Nephron progenitor cell (in vitro differentiated cells): ENCODE results near the gene SETX.

Experiments
- DNase-seq: peaks from one replicate; pipeline ENCODE4 v3.0.0; 2021
- H3K27ac Mint-ChIP-seq: 2 replicates; pipeline ENCODE4 v1.8.0; 2021; ENCODE audit warnings: mild to moderate bottlenecking, moderate library complexity, mixed read lengths
- H3K27me3 Mint-ChIP-seq: 2 replicates; pipeline ENCODE4 v1.8.0; 2021; ENCODE audit warnings: mild to moderate bottlenecking, low read depth, mixed read lengths; ENCODE audit not compliant: poor library complexity
- H3K36me3 Mint-ChIP-seq: 2 replicates; pipeline ENCODE4 v1.8.0; 2021; ENCODE audit warnings: low read depth, mixed read lengths
- H3K4me1 Mint-ChIP-seq: 2 replicates; pipeline ENCODE4 v1.8.0; 2021; ENCODE audit warnings: mixed read lengths
- H3K4me3 Mint-ChIP-seq: 2 replicates; pipeline ENCODE4 v1.8.0; 2021; ENCODE audit warnings: mild to moderate bottlenecking, moderate library complexity, mixed read lengths
- H3K9me3 Mint-ChIP-seq: 2 replicates; pipeline ENCODE4 v1.8.0; 2021; ENCODE audit warnings: mild to moderate bottlenecking, moderate library complexity, mixed read lengths
- TF ChIP-seq, protein P1 (sequence below): fragments of 200-600 bp; sonication (generic); IDR thresholded peaks from 2 replicates; pipeline ENCODE4 v1.5.0; 2021; ENCODE audit warnings: antibody characterized with exemption

Gene SETX

DNA sequence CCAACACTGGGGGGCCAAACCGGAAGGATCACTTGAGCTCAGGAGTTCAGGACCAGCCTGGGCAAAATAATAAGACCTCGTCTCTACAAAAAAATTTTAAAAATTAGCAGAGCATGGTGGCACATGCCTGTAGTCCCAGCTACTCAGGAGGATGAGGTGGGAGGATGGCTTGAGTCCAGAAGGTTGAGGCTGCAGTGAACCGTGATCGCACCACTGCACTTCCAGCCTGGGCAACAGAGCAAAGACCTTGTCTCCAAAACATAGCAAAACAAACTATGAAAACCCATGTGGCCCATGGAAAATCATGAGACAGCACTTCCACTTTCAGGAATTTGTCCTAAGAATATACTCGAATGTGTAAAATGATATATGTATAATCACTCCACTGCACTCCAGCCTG, 6.1 kb downstream of the SETX start:
- H3K27me3 Mint-ChIP-seq, result no peaks in the 10 kb centered on the region
- peaks cover 25% of the 10 kb centered on the region for H3K4me1 Mint-ChIP-seq
- H3K4me3 Mint-ChIP-seq, result no peak overlapping the region
- peaks cover 67% of the 10 kb centered on the region for H3K36me3 Mint-ChIP-seq
- no peaks in the 10 kb centered on the region for H3K9me3 Mint-ChIP-seq
- H3K27ac Mint-ChIP-seq, result no peak overlapping the region
- no peak for DNase-seq
- TF ChIP-seq, protein P1, sequence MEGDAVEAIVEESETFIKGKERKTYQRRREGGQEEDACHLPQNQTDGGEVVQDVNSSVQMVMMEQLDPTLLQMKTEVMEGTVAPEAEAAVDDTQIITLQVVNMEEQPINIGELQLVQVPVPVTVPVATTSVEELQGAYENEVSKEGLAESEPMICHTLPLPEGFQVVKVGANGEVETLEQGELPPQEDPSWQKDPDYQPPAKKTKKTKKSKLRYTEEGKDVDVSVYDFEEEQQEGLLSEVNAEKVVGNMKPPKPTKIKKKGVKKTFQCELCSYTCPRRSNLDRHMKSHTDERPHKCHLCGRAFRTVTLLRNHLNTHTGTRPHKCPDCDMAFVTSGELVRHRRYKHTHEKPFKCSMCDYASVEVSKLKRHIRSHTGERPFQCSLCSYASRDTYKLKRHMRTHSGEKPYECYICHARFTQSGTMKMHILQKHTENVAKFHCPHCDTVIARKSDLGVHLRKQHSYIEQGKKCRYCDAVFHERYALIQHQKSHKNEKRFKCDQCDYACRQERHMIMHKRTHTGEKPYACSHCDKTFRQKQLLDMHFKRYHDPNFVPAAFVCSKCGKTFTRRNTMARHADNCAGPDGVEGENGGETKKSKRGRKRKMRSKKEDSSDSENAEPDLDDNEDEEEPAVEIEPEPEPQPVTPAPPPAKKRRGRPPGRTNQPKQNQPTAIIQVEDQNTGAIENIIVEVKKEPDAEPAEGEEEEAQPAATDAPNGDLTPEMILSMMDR, result no peak

DNA sequence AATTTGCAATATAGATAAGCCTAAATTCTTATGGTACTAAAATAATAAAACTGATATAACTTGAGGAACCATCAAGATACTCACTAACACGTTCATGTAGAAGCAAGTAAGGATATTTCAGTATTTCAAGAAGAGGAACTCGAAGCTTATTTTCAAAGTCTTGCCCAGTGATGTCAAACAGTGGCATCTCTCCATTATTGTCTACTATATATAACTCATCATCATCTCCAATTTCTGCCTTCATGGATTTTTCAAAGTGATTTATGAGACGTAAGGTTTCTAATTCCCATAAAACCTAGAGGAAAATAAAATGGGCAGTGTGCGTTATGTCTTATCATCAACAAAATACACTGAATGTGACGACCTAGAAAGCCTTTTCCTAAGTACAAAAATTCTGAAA, 8.6 kb downstream of the SETX start:
- no peaks in the 10 kb centered on the region for H3K9me3 Mint-ChIP-seq

DNA sequence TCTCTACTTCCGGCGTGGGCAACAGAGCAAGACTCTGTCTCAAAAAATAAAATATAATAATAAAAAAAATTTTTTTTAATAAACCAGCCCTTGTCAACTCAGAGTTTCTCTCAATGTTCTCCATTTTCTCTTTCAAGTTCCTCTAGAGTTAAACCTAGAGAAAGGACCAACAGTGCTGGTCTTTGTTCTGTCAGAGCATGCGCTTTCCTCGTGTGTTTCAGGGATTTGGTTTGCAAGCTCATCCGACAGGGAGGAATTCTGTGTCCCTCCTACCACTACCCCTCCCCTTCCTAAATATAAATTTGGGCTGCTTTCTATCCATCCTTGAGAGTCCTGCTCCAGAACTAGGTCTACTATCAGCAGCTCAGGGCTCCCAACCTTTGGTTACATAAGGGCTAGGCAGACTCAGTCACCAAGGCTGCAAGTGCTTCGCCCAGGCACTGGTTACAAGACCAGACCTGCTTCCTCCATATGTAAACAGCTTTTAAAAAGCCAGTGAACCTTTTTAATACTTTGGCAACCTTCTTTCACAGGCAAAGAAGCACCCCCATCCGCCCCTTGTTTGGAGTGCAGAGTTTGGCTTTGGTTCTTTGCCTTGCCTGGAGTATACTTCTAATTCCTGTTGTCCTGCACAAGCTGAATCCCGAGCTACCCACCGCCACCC, 13.5 kb downstream of the SETX start:
- no peak overlapping the region for H3K27ac Mint-ChIP-seq
- H3K4me1 Mint-ChIP-seq, result no peaks in the 10 kb centered on the region
- no peak overlapping the region for H3K4me3 Mint-ChIP-seq
- TF ChIP-seq, protein P1, result no peak
- H3K9me3 Mint-ChIP-seq, result no peaks in the 10 kb centered on the region
- no peak for DNase-seq
- H3K36me3 Mint-ChIP-seq, result peaks cover 87% of the 10 kb centered on the region
- no peaks in the 10 kb centered on the region for H3K27me3 Mint-ChIP-seq

More for the DNA sequence above, 8.6 kb downstream of the SETX start:
- TF ChIP-seq, protein P1, result no peak
- H3K4me3 Mint-ChIP-seq, result no peak overlapping the region
- H3K36me3 Mint-ChIP-seq, result peaks cover 72% of the 10 kb centered on the region
- no peak for DNase-seq
- H3K27me3 Mint-ChIP-seq, result no peaks in the 10 kb centered on the region
- peaks cover 5% of the 10 kb centered on the region for H3K4me1 Mint-ChIP-seq
- no peak overlapping the region for H3K27ac Mint-ChIP-seq

DNA sequence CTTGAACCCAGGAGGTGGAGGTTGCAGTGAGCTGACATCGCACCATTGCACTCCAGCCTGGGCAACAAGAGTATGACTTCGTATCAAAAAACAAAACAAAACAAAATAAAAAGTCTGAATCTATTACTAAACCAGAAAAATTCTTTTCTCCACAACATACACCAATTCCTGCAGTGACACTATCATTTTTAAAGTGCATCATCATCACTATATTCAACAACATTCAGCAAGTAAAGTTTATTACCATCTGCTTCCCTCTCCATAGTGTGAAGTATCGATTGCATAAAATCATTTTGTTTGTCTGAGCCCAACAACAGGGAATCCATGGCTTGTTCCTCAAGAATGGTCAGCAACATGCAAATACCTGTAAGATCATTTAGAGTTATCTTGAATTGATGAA, 20.4 kb downstream of the SETX start:
- Mint-ChIP-seq H3K4me1 (no peaks in the 10 kb centered on the region), H3K36me3 (peaks cover 94% of the 10 kb centered on the region), H3K27ac (no peak overlapping the region), H3K9me3 (peaks cover 4% of the 10 kb centered on the region), H3K4me3 (no peak overlapping the region), H3K27me3 (no peaks in the 10 kb centered on the region)
- no peak for DNase-seq
- TF ChIP-seq, protein P1, result no peak

DNA sequence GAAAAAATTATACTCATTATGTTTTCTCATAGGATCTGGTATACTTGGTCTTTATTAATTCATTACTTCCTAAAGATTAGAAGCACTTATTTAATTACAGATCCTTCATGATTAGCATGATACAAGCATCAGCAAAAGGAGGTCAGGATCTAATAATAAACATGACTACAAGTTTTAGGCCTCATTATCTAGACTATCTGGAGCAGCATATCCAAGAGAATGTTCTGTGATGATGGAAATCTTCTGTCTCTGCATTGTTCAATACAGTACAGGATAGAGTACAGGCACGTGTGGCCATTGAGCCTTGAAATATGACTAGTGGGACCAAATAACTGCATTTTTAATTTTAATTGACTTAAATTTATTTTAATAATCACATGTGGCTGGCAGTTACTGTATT, 21.2 kb downstream of the SETX start:
- TF ChIP-seq, protein P1, result no peak
- H3K27ac Mint-ChIP-seq, result no peak overlapping the region
- H3K9me3 Mint-ChIP-seq, result peaks cover 12% of the 10 kb centered on the region
- H3K27me3 Mint-ChIP-seq, result no peaks in the 10 kb centered on the region
- H3K4me1 Mint-ChIP-seq, result no peaks in the 10 kb centered on the region
- peaks cover 94% of the 10 kb centered on the region for H3K36me3 Mint-ChIP-seq
- H3K4me3 Mint-ChIP-seq, result no peak overlapping the region
- no peak for DNase-seq

DNA sequence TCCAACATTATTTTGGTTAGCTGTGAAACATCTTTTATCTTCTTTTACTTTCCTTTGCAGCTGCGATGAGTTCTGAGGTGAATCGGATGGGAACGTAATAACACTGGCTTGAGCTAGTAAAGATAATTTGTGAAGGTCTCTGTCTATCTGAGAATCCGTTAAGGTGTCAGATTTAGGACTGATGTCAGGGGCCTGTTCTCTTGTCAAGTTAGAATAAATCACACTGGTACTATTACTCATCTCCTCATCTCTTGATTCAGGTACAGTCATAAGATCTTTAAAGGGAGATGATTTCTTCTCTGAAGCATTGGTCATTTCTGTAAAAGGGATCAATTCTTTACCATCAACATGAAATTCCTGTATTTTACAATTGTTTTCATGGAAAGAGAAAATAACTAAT, 26.2 kb downstream of the SETX start:
- no peak overlapping the region for H3K4me3 Mint-ChIP-seq

More for the DNA sequence above, 26.2 kb downstream of the SETX start:
- peaks cover 94% of the 10 kb centered on the region for H3K36me3 Mint-ChIP-seq
- H3K27ac Mint-ChIP-seq, result no peak overlapping the region
- H3K9me3 Mint-ChIP-seq, result peaks cover 28% of the 10 kb centered on the region
- no peaks in the 10 kb centered on the region for H3K4me1 Mint-ChIP-seq
- TF ChIP-seq, protein P1, result no peak
- DNase-seq, result no peak
- H3K27me3 Mint-ChIP-seq, result no peaks in the 10 kb centered on the region
